ENCODE results near the gene UAP1. TPM values are rescaled to one million over a fixed set of nuclear protein-coding genes. Genes with fewer than 3 reads are reported as not detected.

Gene UAP1
- total RNA-seq, 2 experiments from 2014 or later, result 30.0 to 41.2 TPM

DNA sequence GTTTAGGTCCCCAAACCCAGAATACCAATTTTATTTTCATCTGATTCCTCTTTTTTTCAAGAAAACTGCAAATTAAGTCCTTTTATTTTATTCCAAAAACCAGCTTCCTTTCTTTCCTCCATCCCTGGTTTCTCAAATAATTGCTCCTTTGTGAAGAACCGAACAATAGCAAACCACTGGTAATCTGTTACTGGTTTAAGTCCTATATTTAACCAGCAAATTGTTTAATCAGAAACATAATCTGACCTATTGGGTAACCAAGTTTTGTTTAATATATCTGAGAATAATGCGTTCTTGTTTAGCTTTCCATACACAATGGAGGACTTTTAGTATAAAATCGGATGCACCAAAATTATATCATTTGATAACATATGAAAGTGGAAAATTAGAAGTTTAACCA is 57.6 kb downstream of the UAP1 start:
- H3K4me2 ChIP-seq (ENCODE audit: low read length), result no peak overlapping the region
- intact Hi-C loops (cut with micrococcal nuclease; ENCODE audit: unreplicated experiment), result no loop called here
- H4K20me1 ChIP-seq (ENCODE audit: insufficient read depth, low read length), result no peaks in the 10 kb centered on the region
- no TSS peak for BruUV-seq (replicated peaks)
- no peak overlapping the region for H3K27ac ChIP-seq (ENCODE audit: low read depth, low read length, poor library complexity, severe bottlenecking)
- CTCF ChIA-PET (ENCODE audit: unreplicated experiment), result no interaction called here
- no peaks in the 10 kb centered on the region for H3K9me2 ChIP-seq (ENCODE audit: insufficient read depth, low read length)
- no peak for DNase-seq (ENCODE audit: low spot score)
- no peak overlapping the region for H2AFZ ChIP-seq (ENCODE audit: low read length)
- no peak overlapping the region for H3K4me3 ChIP-seq (ENCODE audit: low read depth, low read length, poor library complexity, severe bottlenecking)
- no peaks in the 10 kb centered on the region for H3K36me3 ChIP-seq (ENCODE audit: insufficient read depth, low read length)
- no peaks in the 10 kb centered on the region for H3K9me3 ChIP-seq (ENCODE audit: low read length)
- H3K79me2 ChIP-seq (ENCODE audit: insufficient read depth, low read depth, low read length), result no peaks in the 10 kb centered on the region
- H3K4me1 ChIP-seq (ENCODE audit: insufficient read depth, low read length, poor library complexity, severe bottlenecking), result no peaks in the 10 kb centered on the region
- POLR2A ChIA-PET, result no interaction called here
- TF ChIP-seq EZH2phosphoT487 (IDR thresholded peaks at IDR 0.05; ENCODE audit: borderline replicate concordance, low read depth, low read length), result no peak
- TF ChIP-seq, protein P1, sequence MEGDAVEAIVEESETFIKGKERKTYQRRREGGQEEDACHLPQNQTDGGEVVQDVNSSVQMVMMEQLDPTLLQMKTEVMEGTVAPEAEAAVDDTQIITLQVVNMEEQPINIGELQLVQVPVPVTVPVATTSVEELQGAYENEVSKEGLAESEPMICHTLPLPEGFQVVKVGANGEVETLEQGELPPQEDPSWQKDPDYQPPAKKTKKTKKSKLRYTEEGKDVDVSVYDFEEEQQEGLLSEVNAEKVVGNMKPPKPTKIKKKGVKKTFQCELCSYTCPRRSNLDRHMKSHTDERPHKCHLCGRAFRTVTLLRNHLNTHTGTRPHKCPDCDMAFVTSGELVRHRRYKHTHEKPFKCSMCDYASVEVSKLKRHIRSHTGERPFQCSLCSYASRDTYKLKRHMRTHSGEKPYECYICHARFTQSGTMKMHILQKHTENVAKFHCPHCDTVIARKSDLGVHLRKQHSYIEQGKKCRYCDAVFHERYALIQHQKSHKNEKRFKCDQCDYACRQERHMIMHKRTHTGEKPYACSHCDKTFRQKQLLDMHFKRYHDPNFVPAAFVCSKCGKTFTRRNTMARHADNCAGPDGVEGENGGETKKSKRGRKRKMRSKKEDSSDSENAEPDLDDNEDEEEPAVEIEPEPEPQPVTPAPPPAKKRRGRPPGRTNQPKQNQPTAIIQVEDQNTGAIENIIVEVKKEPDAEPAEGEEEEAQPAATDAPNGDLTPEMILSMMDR (conservative IDR thresholded peaks at IDR 0.05; ENCODE audit: low read length), result no peak

DNA sequence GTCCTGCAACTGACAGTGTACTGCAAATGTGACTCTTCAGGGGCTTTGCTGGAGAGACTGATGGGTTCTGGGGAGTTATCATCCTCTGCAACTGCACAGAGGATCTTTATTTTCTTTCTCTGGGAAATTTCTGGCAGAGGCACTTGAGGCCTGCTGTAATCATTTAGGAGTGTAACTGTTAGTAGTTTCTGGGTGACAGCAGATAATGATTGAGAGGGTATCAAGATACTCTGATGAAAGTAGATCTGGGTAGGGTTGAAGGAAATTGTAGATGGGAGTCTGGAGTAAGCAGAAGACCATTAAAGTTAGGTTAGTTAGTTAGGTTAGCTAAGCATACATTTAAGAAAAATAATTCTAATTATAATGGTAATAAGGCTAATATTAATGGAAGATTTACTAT is 59.7 kb downstream of the UAP1 start:
- no peak for TF ChIP-seq EZH2phosphoT487 (IDR thresholded peaks at IDR 0.05; ENCODE audit: borderline replicate concordance, low read depth, low read length)
- TF ChIP-seq, protein P1 (conservative IDR thresholded peaks at IDR 0.05; ENCODE audit: low read length), result no peak
- Histone ChIP-seq H3K27ac (ENCODE audit: low read depth, low read length, poor library complexity, severe bottlenecking) (no peak overlapping the region), H3K4me1 (ENCODE audit: insufficient read depth, low read length, poor library complexity, severe bottlenecking) (no peaks in the 10 kb centered on the region), H4K20me1 (ENCODE audit: insufficient read depth, low read length) (no peaks in the 10 kb centered on the region), H3K36me3 (ENCODE audit: insufficient read depth, low read length) (no peaks in the 10 kb centered on the region), H2AFZ (ENCODE audit: low read length) (no peak overlapping the region), H3K4me3 (ENCODE audit: low read depth, low read length, poor library complexity, severe bottlenecking) (no peak overlapping the region), H3K9me3 (ENCODE audit: low read length) (no peaks in the 10 kb centered on the region), H3K79me2 (ENCODE audit: insufficient read depth, low read depth, low read length) (no peaks in the 10 kb centered on the region), H3K9me2 (ENCODE audit: insufficient read depth, low read length) (no peaks in the 10 kb centered on the region), H3K4me2 (ENCODE audit: low read length) (no peak overlapping the region)
- DNase-seq (ENCODE audit: low spot score), result no peak
- ChIA-PET CTCF (ENCODE audit: unreplicated experiment) (no interaction called here), POLR2A (no interaction called here)
- intact Hi-C loops (cut with micrococcal nuclease; ENCODE audit: unreplicated experiment), result no loop called here
- BruUV-seq (replicated peaks), result no TSS peak

DNA sequence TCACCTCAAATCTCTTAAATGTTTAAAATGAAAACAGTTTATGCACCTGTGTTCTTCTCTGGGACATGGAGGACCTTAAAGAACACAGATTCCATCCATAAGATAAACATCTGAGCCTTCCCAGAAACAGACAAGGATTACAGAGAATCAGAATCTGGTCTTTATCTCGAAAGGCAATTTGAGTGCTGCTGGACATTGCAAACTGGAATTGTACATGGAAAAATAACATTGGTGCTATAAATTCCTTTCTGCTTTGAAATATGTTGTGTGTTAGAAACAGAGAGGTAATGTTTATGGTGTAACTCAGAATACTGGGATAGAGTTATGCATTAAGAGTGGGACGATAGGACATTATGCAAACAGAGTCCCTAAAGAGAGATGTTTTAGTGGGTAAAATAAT is 64.2 kb downstream of the UAP1 start:
- CTCF ChIA-PET (ENCODE audit: unreplicated experiment), result no interaction called here
- intact Hi-C loops (cut with micrococcal nuclease; ENCODE audit: unreplicated experiment), result no loop called here
- no TSS peak for BruUV-seq (replicated peaks)

More for the DNA sequence above, 64.2 kb downstream of the UAP1 start:
- no peaks in the 10 kb centered on the region for H3K9me3 ChIP-seq (ENCODE audit: low read length)
- no peak overlapping the region for H3K27ac ChIP-seq (ENCODE audit: low read depth, low read length, poor library complexity, severe bottlenecking)
- DNase-seq (ENCODE audit: low spot score), result no peak
- no peaks in the 10 kb centered on the region for H4K20me1 ChIP-seq (ENCODE audit: insufficient read depth, low read length)
- H3K4me2 ChIP-seq (ENCODE audit: low read length), result no peak overlapping the region
- no peaks in the 10 kb centered on the region for H3K79me2 ChIP-seq (ENCODE audit: insufficient read depth, low read depth, low read length)
- TF ChIP-seq, protein P1 (conservative IDR thresholded peaks at IDR 0.05; ENCODE audit: low read length), result no peak
- TF ChIP-seq EZH2phosphoT487 (IDR thresholded peaks at IDR 0.05; ENCODE audit: borderline replicate concordance, low read depth, low read length), result no peak
- POLR2A ChIA-PET, result no interaction called here
- no peak overlapping the region for H2AFZ ChIP-seq (ENCODE audit: low read length)
- no peaks in the 10 kb centered on the region for H3K4me1 ChIP-seq (ENCODE audit: insufficient read depth, low read length, poor library complexity, severe bottlenecking)
- H3K4me3 ChIP-seq (ENCODE audit: low read depth, low read length, poor library complexity, severe bottlenecking), result no peak overlapping the region
- no peaks in the 10 kb centered on the region for H3K36me3 ChIP-seq (ENCODE audit: insufficient read depth, low read length)
- H3K9me2 ChIP-seq (ENCODE audit: insufficient read depth, low read length), result no peaks in the 10 kb centered on the region

Measured in OCI-LY7 (cell line).